Left kidney (tissue), 2 donors: ENCODE results near the gene LSM4. TPM values are rescaled to one million over a fixed set of nuclear protein-coding genes. Genes with fewer than 3 reads are reported as not detected.

Source experiments
- DNase-seq: peaks from one replicate; pipeline ENCODE4 v3.0.0-alpha.2; 2013
- polyA plus RNA-seq: library from polyadenylated mRNA; unstranded; fragments of 120-200 nt; gene quantifications from one replicate; pipeline ENCODE4 v1.2.1, GENCODE V29; 2013; ENCODE audit not compliant: insufficient read length

Gene LSM4
- polyA plus RNA-seq, 1 donor, result 84.7 TPM

- no peak for DNase-seq
Observed at GRCh38 chr19:18312092-18312534, 10.8 kb downstream of the LSM4 start.

GRCh38 chr19:18311502-18312091 lies 11.3 kb downstream of the LSM4 start:
- DNase-seq, result no peak

- no peak for DNase-seq
Observed at GRCh38 chr19:18310966-18311365, 11.9 kb downstream of the LSM4 start.

GRCh38 chr19:18310118-18310909 lies 12.6 kb downstream of the LSM4 start:
- no peak for DNase-seq

GRCh38 chr19:18309525-18310064 lies 13.3 kb downstream of the LSM4 start:
- no peak for DNase-seq

- DNase-seq, result no peak
Observed at GRCh38 chr19:18308948-18309325, 13.9 kb downstream of the LSM4 start.

GRCh38 chr19:18308051-18308947 lies 14.6 kb downstream of the LSM4 start:
- DNase-seq, result no peak

- no peak for DNase-seq
Observed at GRCh38 chr19:18307271-18307681, 15.6 kb downstream of the LSM4 start.

GRCh38 chr19:18306888-18307260 lies 16.0 kb downstream of the LSM4 start:
- no peak for DNase-seq

- DNase-seq, result no peak
Observed at GRCh38 chr19:18306209-18306887, 16.5 kb downstream of the LSM4 start.

- peak; percentile 71 for DNase-seq
Observed at GRCh38 chr19:18304458-18305310, 18.2 kb downstream of the LSM4 start.

- no peak for DNase-seq
Observed at GRCh38 chr19:18304208-18304457, 18.7 kb downstream of the LSM4 start.

- no peak for DNase-seq
Observed at GRCh38 chr19:18301718-18302111, 21.2 kb downstream of the LSM4 start.

- no peak for DNase-seq
Observed at GRCh38 chr19:18300930-18301717, 21.8 kb downstream of the LSM4 start.

- DNase-seq, result no peak
Observed at GRCh38 chr19:18299654-18300053, 23.2 kb downstream of the LSM4 start.

- no peak for DNase-seq
Observed at GRCh38 chr19:18298601-18299000, 24.3 kb downstream of the LSM4 start.

- no peak for DNase-seq
Observed at GRCh38 chr19:18297308-18297707, 25.6 kb downstream of the LSM4 start.

- DNase-seq, result no peak
Observed at GRCh38 chr19:18295034-18295451, 27.8 kb downstream of the LSM4 start.

- no peak for DNase-seq
Observed at GRCh38 chr19:18294467-18294864, 28.4 kb downstream of the LSM4 start.
